Measurements from ENCODE around the gene PLCB1. TPM values are rescaled to one million over a fixed set of nuclear protein-coding genes. Genes with fewer than 3 reads are reported as not detected.

Gene PLCB1
- total and polyA plus RNA-seq, 2 donors (not counting 3 experiments of a cell fraction or from before 2014, with no cell fraction given): 10.2 to 53.4 TPM

GRCh38 chr20:8532169-8532568 is 400.1 kb downstream of the PLCB1 start:
- CTCF ChIA-PET: no interaction called here

DNA sequence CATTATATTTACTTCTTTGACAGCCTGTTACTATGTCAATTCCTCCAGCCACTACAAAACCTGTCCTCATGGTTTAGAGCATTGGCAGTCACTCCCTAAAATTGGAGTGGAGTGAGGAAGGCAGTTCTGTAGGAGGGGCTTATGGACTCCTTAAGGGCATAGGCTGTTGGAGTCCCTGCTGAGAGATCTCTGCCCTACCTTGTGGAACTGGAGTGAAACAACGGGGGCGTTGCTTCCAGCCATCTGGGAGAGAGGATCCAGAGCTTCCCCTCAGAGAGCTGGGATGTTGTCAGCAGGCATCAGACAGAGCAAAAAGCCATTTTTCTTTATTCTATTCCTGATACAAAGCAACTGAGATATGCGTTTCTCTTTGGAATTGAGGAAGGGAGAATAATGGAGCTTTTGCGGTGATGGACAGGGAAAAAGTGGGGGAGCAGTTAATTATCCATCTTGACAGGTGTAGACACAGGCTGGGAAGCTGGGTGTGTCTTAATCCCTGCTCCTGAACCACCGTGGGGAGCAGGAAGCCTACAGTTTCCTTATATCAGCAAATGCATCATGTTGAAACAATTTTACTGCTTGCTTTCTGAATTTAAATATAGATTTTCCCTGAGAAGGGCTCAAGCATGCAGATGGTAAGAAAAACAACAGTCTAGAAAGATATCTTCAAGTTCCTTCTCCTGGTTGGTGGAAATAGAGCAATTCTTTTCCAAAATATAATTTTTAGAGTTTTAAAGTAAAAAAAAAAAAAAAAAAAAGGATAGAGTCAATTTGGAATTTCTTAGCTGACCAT is 402.5 kb downstream of the PLCB1 start:
- Histone ChIP-seq H3K27ac (ENCODE audit: insufficient read depth, low read depth, low read length) (no peak overlapping the region), H3K4me2 (ENCODE audit: insufficient read depth, low read length) (no peak overlapping the region), H3K27me3 (ENCODE audit: control insufficient read depth in 2 of 2, insufficient read depth in 2 of 2, low read length in 2 of 2) (no peaks in the 10 kb centered on the region), H3K9ac (replicated peaks; ENCODE audit: extremely low read depth, insufficient read depth, low read length) (no peak overlapping the region), H3K4me1 (ENCODE audit: control insufficient read depth, extremely low read depth, insufficient read depth, low read length) (peaks cover 9% of the 10 kb centered on the region), H3K9me3 (replicated peaks; ENCODE audit: control insufficient read depth, insufficient read depth, low read length) (no peaks in the 10 kb centered on the region), H4K20me1 (replicated peaks; ENCODE audit: control insufficient read depth, extremely low read depth, insufficient read depth, low read length) (no peaks in the 10 kb centered on the region), H3K4me3 (replicated peaks in 1 of 3; ENCODE audit: insufficient read depth in 1 of 3, low read depth in 1 of 3, low read length in 3 of 3) (no peak overlapping the region), H3K9me1 (replicated peaks; ENCODE audit: control insufficient read depth, extremely low read depth, insufficient read depth, low read length) (no peaks in the 10 kb centered on the region), H2AFZ (ENCODE audit: low read depth, low read length) (no peak overlapping the region), H3K36me3 (ENCODE audit: control insufficient read depth in 2 of 2, extremely low read depth in 1 of 2, insufficient read depth in 2 of 2, low read length in 2 of 2) (no peaks in the 10 kb centered on the region), H3K79me2 (ENCODE audit: control insufficient read depth, insufficient read depth, low read length) (no peaks in the 10 kb centered on the region)
- dilution Hi-C loops (cut with MboI; ENCODE audit: extremely low pct_ligation_motif_present, low sequenced_read_pairs) (no loop called here), intact Hi-C loops (cut with micrococcal nuclease) (loop anchor here (1.0 to 2.0 kb wide), 3 partner anchors 187 to 492 kb away; partner anchors contain the start of gene PLCB1)
- BruUV-seq (replicated peaks): no TSS peak
- peak; percentile 62 for FAIRE-seq
- DNase-seq (ENCODE audit: low read depth, low spot score): peak; percentile 32
- TF ChIP-seq GATA2 (IDR thresholded peaks at IDR 0.05; ENCODE audit: insufficient read depth, insufficient read length, low read depth, low read length): no peak
- TF ChIP-seq MYC (IDR thresholded peaks at IDR 0.05; ENCODE audit: low read depth, low read length): no peak
- TF ChIP-seq JUN (IDR thresholded peaks at IDR 0.05; ENCODE audit: borderline replicate concordance, insufficient read depth, insufficient read length, low read depth): no peak
- TF ChIP-seq, protein P1, sequence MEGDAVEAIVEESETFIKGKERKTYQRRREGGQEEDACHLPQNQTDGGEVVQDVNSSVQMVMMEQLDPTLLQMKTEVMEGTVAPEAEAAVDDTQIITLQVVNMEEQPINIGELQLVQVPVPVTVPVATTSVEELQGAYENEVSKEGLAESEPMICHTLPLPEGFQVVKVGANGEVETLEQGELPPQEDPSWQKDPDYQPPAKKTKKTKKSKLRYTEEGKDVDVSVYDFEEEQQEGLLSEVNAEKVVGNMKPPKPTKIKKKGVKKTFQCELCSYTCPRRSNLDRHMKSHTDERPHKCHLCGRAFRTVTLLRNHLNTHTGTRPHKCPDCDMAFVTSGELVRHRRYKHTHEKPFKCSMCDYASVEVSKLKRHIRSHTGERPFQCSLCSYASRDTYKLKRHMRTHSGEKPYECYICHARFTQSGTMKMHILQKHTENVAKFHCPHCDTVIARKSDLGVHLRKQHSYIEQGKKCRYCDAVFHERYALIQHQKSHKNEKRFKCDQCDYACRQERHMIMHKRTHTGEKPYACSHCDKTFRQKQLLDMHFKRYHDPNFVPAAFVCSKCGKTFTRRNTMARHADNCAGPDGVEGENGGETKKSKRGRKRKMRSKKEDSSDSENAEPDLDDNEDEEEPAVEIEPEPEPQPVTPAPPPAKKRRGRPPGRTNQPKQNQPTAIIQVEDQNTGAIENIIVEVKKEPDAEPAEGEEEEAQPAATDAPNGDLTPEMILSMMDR (IDR thresholded peaks at IDR 0.05; ENCODE audit: extremely low read depth in 1 of 2, insufficient read depth in 1 of 2, low read depth in 1 of 2, low read length in 2 of 2): no peak
- TF ChIP-seq POLR2A (IDR thresholded peaks at IDR 0.05; ENCODE audit: low read depth, low read length): no peak
- no peak for TF ChIP-seq POLR2AphosphoS5 (IDR thresholded peaks at IDR 0.05; ENCODE audit: insufficient read depth, low read depth, low read length)
- TF ChIP-seq FOS (IDR thresholded peaks at IDR 0.05; ENCODE audit: borderline replicate concordance, insufficient read depth, low read length): no peak
- TF ChIP-seq, protein P2, sequence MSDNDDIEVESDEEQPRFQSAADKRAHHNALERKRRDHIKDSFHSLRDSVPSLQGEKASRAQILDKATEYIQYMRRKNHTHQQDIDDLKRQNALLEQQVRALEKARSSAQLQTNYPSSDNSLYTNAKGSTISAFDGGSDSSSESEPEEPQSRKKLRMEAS (IDR thresholded peaks at IDR 0.05; ENCODE audit: insufficient read depth, insufficient read length): no peak
- TF ChIP-seq EZH2 (IDR thresholded peaks at IDR 0.05; ENCODE audit: borderline replicate concordance, low read depth, low read length, severe bottlenecking): no peak
- ChIA-PET CTCF (interaction anchor here (0.7 to 5.2 kb wide), 10 partner anchors 12 to 598 kb away, joined by 3 to 46 read pairs (median 6); partner anchors contain the start of gene PLCB1), POLR2A (no interaction called here)

More at GRCh38 chr20:8532169-8532568, 400.1 kb downstream of the PLCB1 start:
- no peak for DNase-seq (ENCODE audit: low read depth, low spot score)
- H3K79me2 ChIP-seq (ENCODE audit: control insufficient read depth, insufficient read depth, low read length): no peaks in the 10 kb centered on the region
- no peaks in the 10 kb centered on the region for H4K20me1 ChIP-seq (replicated peaks; ENCODE audit: control insufficient read depth, extremely low read depth, insufficient read depth, low read length)
- POLR2A ChIA-PET: no interaction called here
- H3K4me3 ChIP-seq (replicated peaks in 1 of 3; ENCODE audit: insufficient read depth in 1 of 3, low read depth in 1 of 3, low read length in 3 of 3): no peak overlapping the region
- dilution Hi-C loops (cut with MboI; ENCODE audit: extremely low pct_ligation_motif_present, low sequenced_read_pairs) (no loop called here), intact Hi-C loops (cut with micrococcal nuclease) (no loop called here)
- no peak overlapping the region for H3K9ac ChIP-seq (replicated peaks; ENCODE audit: extremely low read depth, insufficient read depth, low read length)
- FAIRE-seq: no peak
- H3K9me3 ChIP-seq (replicated peaks; ENCODE audit: control insufficient read depth, insufficient read depth, low read length): no peaks in the 10 kb centered on the region
- H3K4me1 ChIP-seq (ENCODE audit: control insufficient read depth, extremely low read depth, insufficient read depth, low read length): peaks cover 14% of the 10 kb centered on the region
- no peak overlapping the region for H3K4me2 ChIP-seq (ENCODE audit: insufficient read depth, low read length)
- H3K9me1 ChIP-seq (replicated peaks; ENCODE audit: control insufficient read depth, extremely low read depth, insufficient read depth, low read length): no peaks in the 10 kb centered on the region
- TF ChIP-seq POLR2A (IDR thresholded peaks at IDR 0.05; ENCODE audit: low read depth, low read length) (no peak), EZH2 (IDR thresholded peaks at IDR 0.05; ENCODE audit: borderline replicate concordance, low read depth, low read length, severe bottlenecking) (no peak), JUN (IDR thresholded peaks at IDR 0.05; ENCODE audit: borderline replicate concordance, insufficient read depth, insufficient read length, low read depth) (no peak), MYC (IDR thresholded peaks at IDR 0.05; ENCODE audit: low read depth, low read length) (no peak), POLR2AphosphoS5 (IDR thresholded peaks at IDR 0.05; ENCODE audit: insufficient read depth, low read depth, low read length) (no peak), GATA2 (IDR thresholded peaks at IDR 0.05; ENCODE audit: insufficient read depth, insufficient read length, low read depth, low read length) (no peak)
- H3K27me3 ChIP-seq (ENCODE audit: control insufficient read depth in 2 of 2, insufficient read depth in 2 of 2, low read length in 2 of 2): no peaks in the 10 kb centered on the region
- no peak overlapping the region for H3K27ac ChIP-seq (ENCODE audit: insufficient read depth, low read depth, low read length)
- no TSS peak for BruUV-seq (replicated peaks)
- H2AFZ ChIP-seq (ENCODE audit: low read depth, low read length): no peak overlapping the region
- H3K36me3 ChIP-seq (ENCODE audit: control insufficient read depth in 2 of 2, extremely low read depth in 1 of 2, insufficient read depth in 2 of 2, low read length in 2 of 2): no peaks in the 10 kb centered on the region
